HepG2 (cell line): ENCODE measurements around the gene NAPEPLD.

Experiments
- CTCF ChIP-seq: sonication (generic); formaldehyde crosslinking; IDR thresholded peaks from 2 replicates; pipeline ENCODE4 v1.5.0; 2020; ENCODE audit warnings: mild to moderate bottlenecking, missing genetic modification reagents, moderate library complexity
- GABPA ChIP-seq, 2 experiments: IDR thresholded peaks; 2 replicates each; pipeline ENCODE4 v1.6.1; 2011 to 2016; ENCODE audit warnings: low read depth in 2 of 2, low read length in 1 of 2, missing biosample characterization in 1 of 2, missing genetic modification characterization in 1 of 2

DNA sequence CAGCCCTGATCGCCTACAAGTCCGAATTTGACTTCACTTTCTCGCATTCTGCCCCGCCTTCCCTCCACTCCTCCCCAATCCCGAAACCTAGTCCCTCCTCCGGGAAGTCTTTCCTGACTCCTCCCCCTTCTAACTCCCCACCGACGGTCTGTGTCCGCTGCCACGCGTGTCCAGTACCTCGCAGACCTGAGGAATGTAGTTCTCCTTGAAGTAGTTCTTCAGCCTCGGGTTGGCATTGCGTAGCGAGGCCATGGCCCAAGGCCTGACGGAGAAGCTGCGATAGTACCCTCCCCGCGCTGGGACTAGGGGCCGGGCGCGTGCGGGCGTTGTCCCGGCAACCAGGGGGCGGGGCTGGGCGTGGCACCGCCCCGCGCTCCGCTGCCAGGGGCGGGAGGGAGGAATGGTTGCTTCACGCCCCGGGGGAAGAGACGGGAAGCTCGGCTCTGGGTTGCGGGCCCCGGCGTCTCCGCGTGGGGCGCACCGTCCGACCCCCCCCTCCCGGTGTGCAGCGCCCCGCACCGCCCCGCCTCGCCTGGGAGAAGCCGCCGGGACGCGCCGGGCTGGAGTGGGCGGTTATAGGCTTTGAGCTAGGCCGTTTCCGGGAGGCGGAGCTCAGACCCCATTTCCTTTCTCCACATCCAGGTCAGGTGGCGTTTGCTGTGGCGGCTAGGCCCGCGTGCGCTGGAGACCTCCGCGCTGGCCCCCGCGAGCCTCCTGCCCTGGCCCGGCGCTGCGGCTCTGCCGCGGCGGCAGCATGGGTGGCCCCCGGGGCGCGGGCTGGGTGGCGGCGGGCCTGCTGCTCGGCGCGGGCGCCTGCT lies 74.2 kb downstream of the NAPEPLD start, which contains the start of the genes ARMC10 and FBXL13:
- peak; percentile 35; the same call in 1 of the 2 replicates for TF ChIP-seq CTCF (CRISPR knock-in tag)
- TF ChIP-seq GABPA (IDR thresholded peaks at IDR 0.05; ENCODE audit: low read depth, low read length), result peak; percentile 66
- peak; percentile 80 for TF ChIP-seq GABPA (CRISPR knock-in tag; IDR thresholded peaks at IDR 0.05; ENCODE audit: low read depth)
